GM21367 (cell line): ENCODE data around the gene ARL16.

Experiments
- ATAC-seq: cut with Tn5 transposase; IDR thresholded peaks from one replicate; pipeline ENCODE4 v1.9.1; 2021; ENCODE audit not compliant: unreplicated experiment

The ARL16 gene

DNA sequence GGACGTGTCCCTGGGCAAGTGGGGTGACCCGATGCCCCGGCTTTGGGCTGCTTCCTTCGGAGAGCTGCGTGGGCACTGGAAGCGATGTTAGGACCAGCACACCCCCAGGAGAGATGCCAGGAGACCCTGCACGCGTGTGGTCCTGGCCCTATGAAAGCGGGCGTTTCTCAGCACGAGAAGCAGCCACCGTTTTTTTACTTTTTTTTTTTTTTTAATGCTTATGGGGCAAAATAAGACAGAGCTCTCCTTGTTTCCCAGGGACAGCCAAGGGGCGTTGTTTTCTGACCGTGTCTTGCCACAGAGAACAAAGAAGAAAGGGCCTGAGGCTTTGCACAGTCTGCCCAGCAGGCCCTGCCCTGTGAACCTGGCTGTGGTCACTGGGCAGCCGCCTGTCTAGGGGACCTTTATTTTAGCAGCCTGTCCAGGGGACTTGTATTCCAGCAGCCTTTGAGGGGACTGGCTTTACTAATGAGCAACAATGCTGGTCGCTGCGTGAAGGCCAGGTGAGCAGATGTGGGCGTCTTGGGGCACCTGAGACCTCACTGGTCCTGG lies 29.5 kb upstream of the ARL16 start:
- no peak for ATAC-seq

DNA sequence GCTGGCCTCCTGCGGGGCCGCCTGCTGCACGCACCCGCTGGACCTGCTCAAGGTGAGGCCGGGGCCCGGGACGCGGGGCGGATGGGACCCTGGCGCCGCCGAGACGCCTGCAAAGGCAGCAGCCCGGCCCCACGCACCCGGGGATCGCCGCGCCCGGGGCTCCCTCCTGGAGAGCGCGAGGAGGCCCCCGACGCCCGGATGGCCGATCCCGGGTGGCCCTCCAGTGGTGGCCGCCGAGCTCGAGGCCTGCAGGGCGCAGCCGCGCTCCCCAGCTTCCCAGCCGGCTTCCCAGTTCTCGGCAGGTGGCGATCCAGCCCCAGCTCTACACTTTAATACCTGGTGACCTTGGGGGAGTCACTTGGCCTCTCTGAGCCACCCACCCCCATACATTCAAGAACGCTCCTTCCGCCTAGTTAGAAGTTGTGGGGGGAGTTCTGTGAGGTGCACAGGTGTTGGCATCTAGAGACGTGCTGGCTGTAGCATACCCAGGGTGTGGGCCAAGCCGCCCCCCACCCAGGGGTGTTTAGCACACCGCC lies 28.9 kb upstream of the ARL16 start:
- no peak for ATAC-seq

DNA sequence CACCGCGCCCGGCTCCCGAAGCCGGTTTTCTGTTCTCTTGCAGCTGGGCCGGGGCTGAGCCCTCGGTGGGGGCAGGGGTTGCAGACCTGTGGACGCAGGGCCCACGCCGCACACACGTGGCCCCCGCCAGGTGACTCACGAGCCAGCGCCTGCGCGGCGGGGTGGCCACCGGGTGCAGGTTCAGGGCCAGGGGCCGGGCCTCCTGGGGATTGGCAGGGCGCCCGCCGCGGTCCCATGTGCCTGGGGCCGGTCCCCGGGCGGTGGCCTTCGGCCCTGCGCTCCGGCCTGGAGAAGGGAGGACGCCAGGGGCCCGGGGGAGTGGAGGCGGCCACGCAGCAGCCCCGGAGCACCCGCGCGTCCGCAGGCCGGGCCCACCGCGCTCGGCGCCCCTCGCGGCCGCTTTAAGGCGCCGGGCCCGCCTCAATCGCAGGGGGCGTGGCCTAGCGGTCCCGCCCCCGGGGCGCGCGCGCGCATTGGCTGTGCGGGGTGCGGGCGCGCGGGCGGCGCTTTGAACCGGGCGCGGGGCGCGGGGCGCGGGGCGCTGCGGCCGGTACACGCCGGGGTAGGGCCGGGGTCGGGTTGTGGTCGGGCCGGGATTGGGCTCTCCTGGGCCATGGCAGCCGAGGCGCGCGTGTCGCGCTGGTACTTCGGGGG lies 28.3 kb upstream of the ARL16 start, which contains the start of gene SLC25A10:
Gene SLC25A10 (plus strand): TSS at position 471 of the 654 bp plus-strand sequence. CDS start 143 bp downstream, at position 614.
- peak; percentile 46 for ATAC-seq

DNA sequence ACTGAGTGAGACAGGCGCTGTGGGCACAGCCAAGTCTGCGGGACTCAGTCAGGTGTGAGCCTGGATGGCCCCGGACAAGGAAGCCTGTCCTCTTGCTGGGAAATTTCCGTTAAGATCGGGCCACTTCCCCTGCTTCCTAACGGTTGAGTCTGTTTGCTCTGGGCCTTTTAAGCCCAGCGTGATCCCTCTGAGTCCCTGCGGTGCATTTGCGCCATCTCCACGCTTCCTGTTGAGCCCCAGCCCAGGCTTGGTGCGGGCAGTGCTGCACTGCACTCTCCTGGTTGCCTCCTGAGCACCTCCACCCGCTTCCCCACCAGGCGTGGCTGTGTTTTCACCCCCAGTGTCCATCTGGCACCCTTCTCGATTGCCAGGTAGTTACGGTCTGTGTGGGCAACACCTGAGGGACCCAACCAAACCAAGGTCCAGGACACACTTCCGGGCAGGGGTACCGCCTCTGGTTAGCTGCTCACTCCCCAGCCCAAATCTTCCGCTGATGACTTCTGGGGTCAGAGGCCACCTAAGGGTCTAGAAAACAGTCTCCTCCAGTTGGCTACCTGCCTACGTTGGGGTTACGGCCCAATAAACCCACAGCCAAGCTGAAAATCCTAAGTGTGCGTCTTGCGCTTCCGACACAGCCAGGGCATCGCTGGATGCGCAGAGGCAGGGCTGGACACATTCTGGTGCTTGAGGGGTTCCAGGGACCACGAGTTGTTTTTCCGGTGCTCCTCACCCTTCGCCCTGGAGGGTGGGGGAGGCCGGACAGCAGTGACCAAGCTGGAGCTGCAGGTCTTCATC lies 27.1 kb upstream of the ARL16 start:
- ATAC-seq: no peak

DNA sequence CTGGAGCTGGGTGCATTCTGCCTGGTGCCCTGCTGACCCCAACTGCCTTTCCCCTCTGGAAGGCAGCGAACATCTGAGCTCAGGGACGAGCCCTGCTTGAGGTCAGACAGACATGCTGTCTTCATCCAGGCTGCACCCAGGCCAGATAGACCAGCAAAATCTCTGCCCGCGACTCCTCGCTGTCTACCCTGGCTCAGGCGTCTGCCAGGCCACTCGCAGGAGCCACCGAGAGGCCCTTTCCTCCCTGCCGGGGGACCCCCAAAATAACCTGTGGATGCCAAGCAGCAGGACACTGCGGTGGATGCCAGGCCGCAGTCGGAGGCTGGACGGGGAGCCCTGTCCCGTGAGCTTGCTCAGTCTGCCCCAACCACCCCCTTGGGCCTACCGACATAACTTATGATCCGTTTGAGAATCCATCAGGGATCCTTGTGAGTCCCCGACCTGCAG lies 25.2 kb upstream of the ARL16 start:
- no peak for ATAC-seq

DNA sequence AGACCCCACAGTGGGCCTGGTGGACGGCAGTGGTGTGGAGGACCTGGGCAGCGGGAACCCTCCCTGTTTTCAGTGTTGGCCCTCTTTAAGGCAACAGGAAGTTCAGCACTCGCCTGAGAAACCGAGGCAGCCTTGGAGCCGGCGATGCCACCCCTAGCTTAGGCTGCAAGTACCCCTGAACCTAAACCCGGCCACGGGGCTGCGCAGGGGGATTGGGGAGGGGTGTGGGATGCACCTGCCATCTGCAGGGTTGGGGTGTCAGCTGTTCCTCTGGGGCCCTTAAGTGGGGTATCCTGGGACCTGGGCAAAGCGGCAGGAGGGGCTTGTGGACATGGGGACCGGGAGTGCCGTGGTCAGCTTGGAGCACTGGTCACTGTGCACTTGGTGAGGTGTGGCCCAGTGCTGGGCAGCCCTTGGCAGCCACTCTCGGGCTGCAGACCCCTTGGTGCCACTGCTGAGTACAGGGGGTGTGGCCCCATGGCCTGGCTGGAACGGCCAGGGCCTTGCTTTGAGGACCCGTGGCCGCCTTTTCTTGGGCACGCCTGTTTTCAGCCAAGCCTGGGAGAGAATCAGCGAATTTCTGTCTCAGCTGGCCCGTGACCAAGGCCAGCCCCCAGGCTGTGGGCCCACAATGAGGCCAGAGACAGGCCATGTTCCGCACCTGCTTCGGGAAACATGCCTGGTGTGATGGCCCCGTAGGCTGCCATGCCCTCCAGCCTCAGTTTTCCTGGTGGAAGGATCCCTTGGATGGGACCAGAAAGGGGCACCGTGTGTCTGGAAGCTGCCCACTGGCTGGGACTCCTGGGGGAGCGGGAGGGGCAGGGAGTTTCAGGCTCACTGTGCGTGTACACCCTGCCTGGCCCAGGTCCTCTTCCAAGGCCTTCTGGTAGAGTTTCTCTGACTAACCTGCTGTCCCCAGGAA lies 24.4 kb upstream of the ARL16 start:
- no peak for ATAC-seq

DNA sequence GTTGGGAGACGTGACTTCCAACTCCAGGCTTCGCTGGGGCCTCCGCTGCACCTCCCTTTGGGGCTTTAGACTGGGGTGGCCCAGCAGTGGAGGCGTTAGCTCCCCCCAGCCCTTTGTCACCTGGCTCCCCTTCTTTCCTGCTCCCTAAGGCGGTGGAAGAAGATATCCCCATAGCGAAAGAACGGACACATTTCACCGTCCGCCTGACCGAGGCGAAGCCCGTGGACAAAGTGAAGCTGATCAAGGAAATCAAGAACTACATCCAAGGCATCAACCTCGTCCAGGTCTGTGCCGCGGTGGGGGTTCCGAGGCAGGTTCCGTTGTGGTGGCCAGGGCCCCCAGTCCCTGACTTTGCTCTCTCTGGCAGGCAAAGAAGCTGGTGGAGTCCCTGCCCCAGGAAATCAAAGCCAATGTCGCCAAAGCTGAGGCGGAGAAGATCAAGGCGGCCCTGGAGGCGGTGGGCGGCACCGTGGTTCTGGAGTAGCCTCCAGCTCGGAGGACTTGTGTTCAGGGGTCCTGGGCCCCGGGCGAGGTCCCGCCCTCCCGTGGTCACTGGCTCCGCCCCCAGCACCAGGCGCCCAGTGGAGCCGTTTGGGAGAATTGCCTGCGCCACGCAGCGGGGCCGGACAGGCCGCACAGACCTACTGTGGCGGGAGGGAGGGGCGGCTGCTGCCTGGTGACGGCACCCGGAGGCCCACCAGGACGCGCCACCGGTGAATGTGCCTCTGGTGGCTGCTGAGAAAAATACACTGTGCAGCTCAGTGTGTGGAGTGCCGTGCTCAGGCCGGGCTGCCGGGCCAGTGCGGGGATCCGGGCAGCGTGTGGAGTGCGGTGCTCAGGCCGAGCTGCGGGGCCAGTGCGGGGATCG lies 23.4 kb upstream of the ARL16 start:
- no peak for ATAC-seq

DNA sequence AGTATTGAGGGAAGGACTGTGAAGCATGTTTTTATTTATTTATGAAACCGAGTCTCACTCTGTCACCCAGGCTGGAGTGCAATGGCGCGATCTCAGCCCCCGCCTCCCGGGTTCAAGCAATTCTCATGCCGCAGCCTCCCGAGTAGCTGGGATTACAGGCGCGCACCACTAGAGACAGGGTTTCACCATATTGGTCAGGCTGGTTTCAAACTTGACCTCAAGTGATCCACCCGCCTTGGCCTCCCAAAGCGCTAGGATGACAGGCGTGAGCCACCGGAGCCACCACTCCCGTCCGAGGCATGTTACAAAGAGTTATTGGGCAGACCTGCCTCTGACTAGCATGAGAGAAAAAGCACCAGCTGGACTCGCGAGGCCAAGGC lies 22.6 kb upstream of the ARL16 start:
- ATAC-seq: no peak

DNA sequence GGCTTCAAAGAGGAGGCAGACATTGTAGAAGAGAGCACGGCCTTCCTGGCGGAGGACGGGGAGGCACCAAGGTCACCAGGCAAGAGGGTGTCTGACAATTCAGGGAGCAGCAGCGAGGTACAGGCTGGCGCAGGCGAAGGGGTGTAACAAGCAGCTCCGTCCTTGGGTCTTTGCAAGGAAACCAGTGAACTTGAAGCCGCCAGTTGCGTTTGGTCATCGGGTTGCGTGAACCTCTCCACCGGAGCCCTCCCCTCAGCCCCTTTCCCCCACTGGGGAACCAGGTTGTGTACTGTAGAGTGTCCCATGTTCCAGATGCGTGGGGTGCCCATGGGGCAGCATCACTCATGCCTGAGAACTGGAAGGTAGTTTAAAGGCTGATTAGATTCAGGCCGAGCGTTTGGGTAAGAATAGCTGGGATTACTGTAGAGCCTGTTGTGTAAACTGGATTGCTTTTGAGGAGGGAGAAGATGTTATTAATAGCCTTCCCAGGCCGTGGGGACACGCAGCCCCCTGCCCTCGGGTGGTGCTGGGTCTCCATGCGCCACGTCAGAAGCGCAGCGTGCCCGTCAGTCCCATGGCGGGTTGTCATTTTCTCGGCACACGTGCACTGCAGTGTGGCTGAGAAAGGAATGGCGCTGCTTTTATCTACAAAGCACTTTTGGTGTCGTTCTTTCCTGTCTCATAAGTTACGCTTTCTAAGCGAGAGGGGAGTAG lies 22.1 kb upstream of the ARL16 start:
- ATAC-seq: no peak

DNA sequence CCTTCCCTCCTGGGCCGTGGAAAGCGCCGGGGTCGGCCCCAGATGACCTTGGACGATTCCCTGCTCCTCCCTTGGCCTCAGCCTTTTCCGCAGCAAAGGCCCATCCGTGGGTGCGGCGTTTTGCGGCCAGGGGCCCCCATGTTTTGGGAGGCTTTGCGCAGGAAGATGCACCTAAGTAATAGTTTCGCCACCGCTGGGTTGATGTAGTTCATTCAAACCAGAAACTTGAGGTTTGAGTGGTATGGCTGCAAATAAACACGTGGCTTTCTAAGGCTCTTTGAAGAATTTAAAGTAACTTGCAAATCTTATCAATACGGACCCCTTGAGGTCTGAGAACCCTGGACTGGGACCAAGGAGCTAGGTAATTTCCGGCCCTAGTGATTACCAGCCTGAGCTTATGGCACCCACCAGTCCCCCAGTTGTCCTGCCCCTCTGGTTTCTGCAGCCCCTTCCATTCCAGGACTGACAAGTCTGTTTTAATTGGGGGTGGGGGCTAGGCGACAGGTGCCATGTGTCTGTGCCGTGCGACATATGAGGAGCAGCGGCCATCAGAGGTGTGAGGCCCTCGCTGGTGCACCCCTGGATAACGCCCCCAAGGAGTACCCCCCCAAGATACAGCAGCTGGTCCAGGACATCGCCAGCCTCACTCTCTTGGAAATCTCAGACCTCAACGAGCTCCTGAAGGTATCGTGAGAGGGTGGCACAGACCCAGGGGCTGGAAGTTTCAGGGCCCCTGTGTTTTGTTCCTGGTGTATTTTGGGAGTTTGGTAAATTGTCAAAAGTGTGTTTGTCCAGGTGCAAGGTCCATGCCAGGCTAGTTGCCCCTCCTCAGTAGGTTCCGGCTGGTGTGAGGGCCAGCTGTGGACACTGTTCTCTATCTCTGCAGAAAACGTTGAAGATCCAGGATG lies 20.4 kb upstream of the ARL16 start:
- no peak for ATAC-seq

DNA sequence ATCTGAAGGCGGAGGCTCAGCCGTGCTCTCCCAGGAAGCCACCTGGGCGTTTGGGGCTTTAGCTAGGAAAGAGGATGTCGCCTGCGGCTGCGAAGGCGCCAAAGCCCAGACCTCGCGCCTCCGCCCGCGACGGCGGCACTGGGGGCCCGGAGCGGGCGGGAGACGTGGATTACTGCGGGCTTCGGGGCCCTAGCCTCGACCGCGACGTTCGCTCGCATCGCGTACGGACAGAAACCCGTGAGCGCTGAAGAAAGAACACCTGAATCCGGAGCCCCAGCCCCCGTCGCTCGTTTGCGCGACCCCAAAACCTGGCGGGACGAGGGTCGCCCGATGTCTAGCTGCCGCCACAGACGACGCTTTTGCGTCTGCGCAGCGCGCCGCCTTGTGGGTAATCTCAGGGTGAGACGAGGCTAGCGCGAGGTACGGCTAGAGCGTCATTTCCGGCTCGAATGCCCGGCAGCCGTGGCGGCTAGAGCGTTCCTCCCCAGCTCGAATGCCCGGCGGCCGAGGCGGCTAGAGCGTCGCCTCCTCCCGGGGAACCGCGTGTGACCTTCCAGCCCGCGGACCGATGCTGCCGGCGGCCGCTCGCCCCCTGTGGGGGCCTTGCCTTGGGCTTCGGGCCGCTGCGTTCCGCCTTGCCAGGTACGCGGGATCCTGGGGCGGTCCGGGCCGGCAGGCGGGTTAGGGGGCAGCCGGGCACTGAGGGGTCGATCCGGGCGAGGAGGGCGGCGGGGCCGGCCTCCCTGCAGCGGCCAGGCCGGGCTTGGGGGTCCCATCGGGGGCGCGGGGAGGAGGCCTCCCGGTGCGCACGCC lies 19.5 kb upstream of the ARL16 start, which contains the start of gene MRPL12:
Gene MRPL12 (plus strand): TSS at position 434 of the 813 bp plus-strand sequence. CDS start 135 bp downstream, at position 569.
- peak; percentile 67 for ATAC-seq

DNA sequence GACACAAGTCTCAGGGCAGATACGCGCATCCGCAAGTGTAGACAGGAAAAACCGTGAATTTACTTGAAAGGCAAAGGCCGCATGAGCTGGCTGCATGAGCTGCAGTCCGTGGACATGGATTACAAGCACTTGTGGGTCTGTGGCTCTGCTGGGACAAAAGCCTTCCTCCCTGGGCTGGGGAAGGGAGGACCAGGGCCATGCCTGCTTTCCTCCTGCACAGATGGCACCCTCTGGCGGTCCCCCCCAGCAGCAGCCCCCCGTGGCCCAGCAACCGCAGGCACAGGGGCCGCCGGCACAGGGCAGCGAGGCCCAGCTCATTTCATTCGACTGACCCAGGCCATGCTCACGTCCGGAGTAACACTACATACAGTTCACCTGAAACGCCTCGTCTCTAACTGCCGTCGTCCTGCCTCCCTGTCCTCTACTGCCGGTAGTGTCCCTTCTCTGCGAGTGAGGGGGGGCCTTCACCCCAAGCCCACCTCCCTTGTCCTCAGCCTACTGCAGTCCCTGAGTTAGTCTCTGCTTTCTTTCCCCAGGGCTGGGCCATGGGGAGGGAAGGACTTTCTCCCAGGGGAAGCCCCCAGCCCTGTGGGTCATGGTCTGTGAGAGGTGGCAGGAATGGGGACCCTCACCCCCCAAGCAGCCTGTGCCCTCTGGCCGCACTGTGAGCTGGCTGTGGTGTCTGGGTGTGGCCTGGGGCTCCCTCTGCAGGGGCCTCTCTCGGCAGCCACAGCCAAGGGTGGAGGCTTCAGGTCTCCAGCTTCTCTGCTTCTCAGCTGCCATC lies 17.9 kb upstream of the ARL16 start:
- ATAC-seq: no peak

DNA sequence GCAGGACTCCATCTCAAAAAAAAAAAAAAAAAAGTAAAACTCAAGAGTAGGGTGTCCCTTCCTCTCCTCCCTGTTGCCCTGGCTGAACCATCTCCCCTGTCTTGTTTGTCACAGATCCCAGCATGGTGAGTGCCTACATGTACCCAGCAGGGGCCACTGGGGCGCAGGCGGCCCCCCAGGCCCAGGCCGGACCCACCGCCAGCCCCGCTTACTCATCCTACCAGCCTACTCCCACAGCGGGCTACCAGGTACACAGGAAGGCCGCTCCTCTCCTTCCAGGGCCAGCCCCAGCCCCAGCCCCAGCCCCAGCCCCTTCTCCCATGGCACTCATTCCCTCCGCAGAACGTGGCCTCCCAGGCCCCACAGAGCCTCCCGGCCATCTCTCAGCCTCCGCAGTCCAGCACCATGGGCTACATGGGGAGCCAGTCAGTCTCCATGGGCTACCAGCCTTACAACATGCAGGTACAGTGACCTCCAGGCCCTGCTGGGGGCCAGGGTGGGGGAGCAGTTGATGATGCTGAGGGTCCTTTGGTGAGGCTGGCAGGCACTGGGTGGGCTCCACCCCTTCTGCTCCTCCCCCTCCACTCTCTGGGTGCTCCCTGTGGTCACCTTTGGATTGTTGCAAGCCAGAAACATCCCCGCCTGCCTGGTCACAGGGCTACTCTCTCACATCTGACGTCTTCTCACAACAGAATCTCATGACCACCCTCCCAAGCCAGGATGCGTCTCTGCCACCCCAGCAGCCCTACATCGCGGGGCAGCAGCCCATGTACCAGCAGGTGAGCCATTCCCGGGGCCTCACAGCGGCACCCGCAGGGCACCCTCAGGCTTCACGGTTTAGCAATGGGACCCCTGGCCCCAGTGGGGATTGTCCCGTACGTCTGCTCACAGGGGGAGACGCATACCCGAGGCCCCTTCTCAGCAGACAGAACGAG lies 17.0 kb upstream of the ARL16 start:
- no peak for ATAC-seq

DNA sequence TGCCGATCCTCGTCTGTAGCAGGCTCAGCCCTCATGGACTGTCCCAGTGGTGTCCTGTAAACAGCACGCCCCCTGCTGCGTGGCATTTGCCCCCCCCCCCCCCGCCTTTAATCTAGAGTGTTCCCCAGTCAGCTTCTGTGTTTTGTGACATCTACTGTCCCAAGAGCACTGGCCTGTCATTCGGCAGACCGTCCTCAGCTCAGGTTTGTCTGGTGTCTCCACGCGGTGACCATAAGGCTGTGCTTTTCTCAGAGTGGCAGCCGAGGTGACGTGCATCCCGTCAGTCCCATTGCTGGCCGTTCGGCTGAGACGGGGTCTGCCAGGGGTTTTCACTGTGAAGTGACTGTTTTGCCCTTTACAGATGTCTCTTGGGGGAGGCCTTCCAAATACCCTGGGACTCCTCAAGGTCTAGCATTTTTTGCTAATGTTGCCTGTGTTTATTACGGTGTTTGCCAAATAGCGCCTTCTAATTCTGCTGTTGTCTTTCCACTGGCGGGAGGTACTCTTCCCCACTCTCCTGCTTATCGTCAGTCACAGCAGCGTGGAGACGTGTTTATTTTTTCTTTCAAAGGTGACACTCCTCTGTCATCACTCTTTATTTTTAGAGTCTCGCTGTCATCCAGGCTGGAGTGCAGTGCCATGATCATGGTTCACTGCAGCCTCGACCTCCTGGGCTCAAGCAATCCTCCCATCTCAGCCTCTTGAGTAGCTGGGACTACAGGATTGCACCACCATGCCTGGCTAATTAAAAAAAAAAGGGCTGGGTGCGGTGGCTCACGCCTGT lies 13.9 kb upstream of the ARL16 start:
- ATAC-seq: no peak
